ENCODE measurements around the gene SLAMF1.

GRCh38 chr1:160578175-160578524, 68.7 kb downstream of the SLAMF1 start:
- TF ChIP-seq CTCF (IDR thresholded peaks at IDR 0.05), result no peak
- TF ChIP-seq EZH2 (IDR thresholded peaks at IDR 0.05; ENCODE audit: borderline replicate concordance, insufficient read depth, low read depth, low read length, poor library complexity, severe bottlenecking), result no peak
